Bladder microvascular endothelial cell (primary cell): Measurements from ENCODE around the gene SPNS1. TPM values are rescaled to one million over a fixed set of nuclear protein-coding genes. Genes with fewer than 3 reads are reported as not detected.

Experiments used
- total RNA-seq: library from RNA; depleted of rRNA; stranded (reverse); fragments of >200 nt; gene quantifications from 2 replicates; pipeline ENCODE4 v1.2.3, GENCODE V29; 2014

SPNS1 gene, protein sequence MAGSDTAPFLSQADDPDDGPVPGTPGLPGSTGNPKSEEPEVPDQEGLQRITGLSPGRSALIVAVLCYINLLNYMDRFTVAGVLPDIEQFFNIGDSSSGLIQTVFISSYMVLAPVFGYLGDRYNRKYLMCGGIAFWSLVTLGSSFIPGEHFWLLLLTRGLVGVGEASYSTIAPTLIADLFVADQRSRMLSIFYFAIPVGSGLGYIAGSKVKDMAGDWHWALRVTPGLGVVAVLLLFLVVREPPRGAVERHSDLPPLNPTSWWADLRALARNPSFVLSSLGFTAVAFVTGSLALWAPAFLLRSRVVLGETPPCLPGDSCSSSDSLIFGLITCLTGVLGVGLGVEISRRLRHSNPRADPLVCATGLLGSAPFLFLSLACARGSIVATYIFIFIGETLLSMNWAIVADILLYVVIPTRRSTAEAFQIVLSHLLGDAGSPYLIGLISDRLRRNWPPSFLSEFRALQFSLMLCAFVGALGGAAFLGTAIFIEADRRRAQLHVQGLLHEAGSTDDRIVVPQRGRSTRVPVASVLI
- total RNA-seq, result 25.7 and 34.2 TPM in 2 replicates

DNA sequence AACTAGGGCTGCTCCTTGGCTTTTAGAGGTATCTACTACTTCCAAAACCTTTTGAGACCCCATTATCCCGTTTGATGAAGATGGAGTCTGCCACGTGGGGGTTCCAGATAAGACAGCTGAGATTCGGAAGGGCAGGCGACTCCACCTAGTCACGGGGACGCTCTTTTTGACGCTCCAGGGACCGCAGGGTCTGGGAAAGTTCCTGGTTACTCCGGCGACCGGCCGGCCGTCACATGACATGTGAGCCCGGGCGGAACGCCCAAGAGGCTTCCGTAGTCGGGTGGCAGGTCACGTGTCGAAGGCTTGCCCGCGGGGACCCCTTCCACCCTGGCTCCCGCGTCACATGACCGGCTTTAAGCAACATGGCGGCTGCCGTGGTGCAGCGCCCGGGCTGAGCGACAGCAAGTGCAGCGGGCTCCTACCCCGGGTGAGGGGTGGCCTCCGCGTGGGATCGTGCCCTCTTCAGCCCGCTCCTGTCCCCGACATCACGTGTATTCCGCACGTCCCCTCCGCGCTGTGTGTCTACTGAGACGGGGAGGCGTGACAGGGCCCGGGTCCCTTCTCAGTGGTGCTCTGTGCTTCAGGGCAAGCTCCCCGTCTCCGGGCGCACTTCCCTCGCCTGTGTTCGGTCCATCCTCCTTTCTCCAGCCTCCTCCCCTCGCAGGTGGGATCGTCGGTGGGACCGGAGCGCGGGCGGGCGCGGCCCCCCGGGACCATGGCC lies at the start of gene SPNS1:
TSS of gene SPNS1 (plus strand) at position 342 of the 721 bp plus-strand sequence. CDS start at position 716, 374 bp downstream.

DNA sequence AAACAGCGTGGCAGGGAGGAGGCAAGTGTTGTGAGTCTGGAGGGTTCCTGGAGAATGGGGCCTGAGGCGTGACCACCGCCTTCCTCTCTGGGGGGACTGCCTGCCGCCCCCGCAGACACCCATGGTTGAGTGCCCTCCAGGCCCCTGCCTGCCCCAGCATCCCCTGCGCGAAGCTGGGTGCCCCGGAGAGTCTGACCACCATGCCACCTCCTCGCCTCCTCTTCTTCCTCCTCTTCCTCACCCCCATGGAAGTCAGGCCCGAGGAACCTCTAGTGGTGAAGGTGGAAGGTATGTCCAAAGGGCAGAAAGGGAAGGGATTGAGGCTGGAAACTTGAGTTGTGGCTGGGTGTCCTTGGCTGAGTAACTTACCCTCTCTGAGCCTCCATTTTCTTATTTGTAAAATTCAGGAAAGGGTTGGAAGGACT lies 42.8 kb upstream of the SPNS1 start, which contains the start of gene CD19:
TSS of gene CD19 (plus strand) at position 171 of the 425 bp plus-strand sequence. CDS start at position 201, 30 bp downstream.

DNA sequence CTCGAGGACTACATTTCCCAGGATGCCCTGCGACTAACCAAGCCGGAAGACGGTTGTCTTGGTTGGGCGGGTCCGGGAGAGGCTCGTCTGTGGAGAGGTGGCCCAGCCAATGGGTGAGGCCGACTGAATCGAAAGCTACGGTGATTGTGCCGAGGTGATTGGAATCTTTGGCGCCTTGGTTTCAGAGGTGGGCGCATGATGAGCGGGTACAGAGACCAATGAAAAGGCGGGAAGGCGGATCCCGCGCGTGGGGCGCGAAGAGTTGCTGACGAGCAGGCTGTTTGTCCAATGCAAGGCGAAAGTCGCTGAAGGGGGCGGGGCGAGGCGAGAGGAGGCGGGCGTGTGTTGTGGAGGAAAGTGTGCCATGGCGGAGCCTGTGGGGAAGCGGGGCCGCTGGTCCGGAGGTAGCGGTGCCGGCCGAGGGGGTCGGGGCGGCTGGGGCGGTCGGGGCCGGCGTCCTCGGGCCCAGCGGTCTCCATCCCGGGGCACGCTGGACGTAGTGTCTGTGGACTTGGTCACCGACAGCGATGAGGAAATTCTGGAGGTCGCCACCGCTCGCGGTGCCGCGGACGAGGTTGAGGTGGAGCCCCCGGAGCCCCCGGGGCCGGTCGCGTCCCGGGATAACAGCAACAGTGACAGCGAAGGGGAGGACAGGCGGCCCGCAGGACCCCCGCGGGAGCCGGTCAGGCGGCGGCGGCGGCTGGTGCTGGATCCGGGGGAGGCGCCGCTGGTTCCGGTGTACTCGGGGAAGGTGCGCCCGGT lies 23.7 kb upstream of the SPNS1 start, which contains the start of gene NFATC2IP:
TSS of gene NFATC2IP (plus strand) at position 290 of the 762 bp plus-strand sequence. CDS start at position 365, 75 bp downstream.

DNA sequence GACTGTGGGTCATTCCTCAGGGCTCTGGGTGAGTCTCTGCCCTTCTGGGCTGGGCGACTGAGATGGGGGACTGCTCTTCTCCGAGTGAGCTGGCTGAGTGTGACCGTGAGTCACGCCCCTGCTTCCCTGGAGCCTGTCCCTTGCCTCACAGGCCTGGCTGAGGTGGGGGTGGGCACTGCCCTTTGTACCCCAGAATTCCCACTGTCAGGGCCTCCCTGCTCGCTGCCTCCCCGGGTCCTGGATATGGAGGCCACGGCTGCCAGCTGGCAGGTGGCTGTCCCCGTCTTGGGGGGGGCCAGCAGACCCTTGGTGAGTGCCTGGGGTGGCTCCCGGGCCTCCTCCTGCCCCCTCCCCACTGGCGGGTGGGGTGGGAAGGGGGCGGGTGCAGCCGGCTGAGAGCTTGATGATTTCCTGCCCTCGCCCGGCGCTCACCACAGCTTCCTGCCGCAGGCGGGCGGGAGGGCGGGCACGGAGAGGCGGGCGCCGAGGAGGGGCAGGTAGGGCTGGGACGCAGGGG lies 10.1 kb downstream of the SPNS1 start, which contains the start of gene LAT:
TSS of gene LAT (plus strand) at position 434 of the 517 bp plus-strand sequence. CDS start 366 bp downstream, outside the sequence.

Other genes with a start within 250 kb of the SPNS1 start
- gene NPIPB9, start 223.0 kb upstream of the SPNS1 start, total RNA-seq, result 1.5 and 9.4 TPM in 2 replicates
- gene ATXN2L, start 151.8 kb upstream of the SPNS1 start, total RNA-seq, result 20.9 and 69.8 TPM in 2 replicates
- gene TUFM, start 128.4 kb upstream of the SPNS1 start, total RNA-seq, result 121 and 132 TPM in 2 replicates
- gene SH2B1, start 110.9 kb upstream of the SPNS1 start, total RNA-seq, result 9.9 and 14.8 TPM in 2 replicates
- gene ATP2A1, start 96.3 kb upstream of the SPNS1 start, total RNA-seq, result 0.16 and 0.31 TPM in 2 replicates
- 45.7 and 64.8 TPM in 2 replicates for gene RABEP2, start 49.5 kb upstream of the SPNS1 start, total RNA-seq
- gene CD19, start 42.8 kb upstream of the SPNS1 start, total RNA-seq, result not detected in 2 replicates
- 22.7 and 31.7 TPM in 2 replicates for gene NFATC2IP, start 23.8 kb upstream of the SPNS1 start, total RNA-seq
- gene LAT, start 10.3 kb downstream of the SPNS1 start, total RNA-seq, result 0.32 and 0.50 TPM in 2 replicates